ENCODE results near the gene PTK7.

PTK7 gene

GRCh38 chr6:43170417-43170930 is 94.4 kb downstream of the PTK7 start:
- peak overlapping the region; percentile 92 for H3K27ac ChIP-seq
- no peak for TF ChIP-seq CTCF (conservative IDR thresholded peaks at IDR 0.05)

GRCh38 chr6:43170931-43171706 is 95.0 kb downstream of the PTK7 start, which contains the start of gene SRF:
Gene SRF, plus strand, starts transcription at chr6:43171269. Its CDS starts 388 bp downstream, at chr6:43171657.
- H3K27ac ChIP-seq: peak within 1 kb of the TSS; percentile 92

GRCh38 chr6:43171707-43172103 is 95.6 kb downstream of the PTK7 start:
- peak overlapping the region; percentile 92 for H3K27ac ChIP-seq
- no peak for TF ChIP-seq CTCF (conservative IDR thresholded peaks at IDR 0.05)

More at GRCh38 chr6:43170931-43171706, 95.0 kb downstream of the PTK7 start, which contains the start of gene SRF:
- TF ChIP-seq CTCF (conservative IDR thresholded peaks at IDR 0.05): peak; percentile 84

- H3K27ac ChIP-seq: peak overlapping the region; percentile 92
- no peak for TF ChIP-seq CTCF (conservative IDR thresholded peaks at IDR 0.05)
These were observed 96.2 kb downstream of the PTK7 start for GRCh38 chr6:43172104-43173007.

GRCh38 chr6:43173591-43174262 is 97.6 kb downstream of the PTK7 start:
- no peak for TF ChIP-seq CTCF (conservative IDR thresholded peaks at IDR 0.05)
- no peak overlapping the region for H3K27ac ChIP-seq

- TF ChIP-seq CTCF (conservative IDR thresholded peaks at IDR 0.05): no peak
- H3K27ac ChIP-seq: no peak overlapping the region
These were observed 98.4 kb downstream of the PTK7 start for GRCh38 chr6:43174263-43175112.
